ENCODE data around the gene SECTM1. TPM values are rescaled to one million over a fixed set of nuclear protein-coding genes. Genes with fewer than 3 reads are reported as not detected.
A peak's percentile ranks its signal among the peaks of the same experiment; 100 is the strongest.
"Not testable (repeated sequence)": the region's sequence is repeated elsewhere in the genome, so short reads cannot be mapped to it uniquely, and the experiment has no call there.

SECTM1 gene
- total and polyA plus RNA-seq, 5 donors = 2.5 to 5.7 (median 3.2) TPM

- intact Hi-C loops (cut with DNase I) = no loop called here
Measured at GRCh38 chr17:82375359-82376041, 41.9 kb upstream of the SECTM1 start.

GRCh38 chr17:82374626-82375331 is 41.2 kb upstream of the SECTM1 start:
- DNase-seq (peak in 1 of 3 donors; percentile 58), ATAC-seq (no peak)
- Histone ChIP-seq H3K27me3 (ENCODE audit: control insufficient read depth, insufficient read depth) (no peaks in the 10 kb centered on the region), H3K9me3 (ENCODE audit: control insufficient read depth, low read length) (no peaks in the 10 kb centered on the region), H3K27ac (ENCODE audit: low read length) (no peak overlapping the region), H3K4me1 (ENCODE audit: control insufficient read depth, insufficient read depth, low read length) (no peaks in the 10 kb centered on the region), H3K4me3 (ENCODE audit: low read length) (no peak overlapping the region)
- intact Hi-C loops (cut with DNase I) = no loop called here
- WGBS = 50% methylated on average over 79 of the region's 79 CpGs

More at GRCh38 chr17:82375359-82376041, 41.9 kb upstream of the SECTM1 start:
- 61% methylated on average over 46 of the region's 46 CpGs for whole genome bisulfite sequencing
- ATAC-seq = no peak
- Histone ChIP-seq H3K27me3 (ENCODE audit: control insufficient read depth, insufficient read depth) (no peaks in the 10 kb centered on the region), H3K4me3 (ENCODE audit: low read length) (no peak overlapping the region), H3K9me3 (ENCODE audit: control insufficient read depth, low read length) (no peaks in the 10 kb centered on the region), H3K4me1 (ENCODE audit: control insufficient read depth, insufficient read depth, low read length) (no peaks in the 10 kb centered on the region), H3K27ac (ENCODE audit: low read length) (no peak overlapping the region)
- DNase-seq = peak in 2 of 3 donors; percentile 47 to 51

- no peaks in the 10 kb centered on the region for H3K27me3 ChIP-seq (ENCODE audit: control insufficient read depth, insufficient read depth)
- H3K4me3 ChIP-seq (ENCODE audit: low read length) = no peak overlapping the region
- H3K9me3 ChIP-seq (ENCODE audit: control insufficient read depth, low read length) = no peaks in the 10 kb centered on the region
- WGBS = 80% methylated on average over 37 of the region's 37 CpGs
- peak in 1 of 2 donors; percentile 42 for ATAC-seq
- intact Hi-C loops (cut with DNase I) = no loop called here
- peak in 1 of 3 donors; percentile 74 for DNase-seq
- H3K4me1 ChIP-seq (ENCODE audit: control insufficient read depth, insufficient read depth, low read length) = no peaks in the 10 kb centered on the region
- no peak overlapping the region for H3K27ac ChIP-seq (ENCODE audit: low read length)
Measured at GRCh38 chr17:82373731-82374625, 40.4 kb upstream of the SECTM1 start.

- not testable (repeated sequence) for ATAC-seq
Measured at GRCh38 chr17:82373072-82373452, 39.5 kb upstream of the SECTM1 start.

GRCh38 chr17:82372249-82373071 is 38.9 kb upstream of the SECTM1 start:
- no peak overlapping the region for H3K27ac ChIP-seq (ENCODE audit: low read length)
- no peaks in the 10 kb centered on the region for H3K27me3 ChIP-seq (ENCODE audit: control insufficient read depth, insufficient read depth)
- intact Hi-C loops (cut with DNase I) = no loop called here
- 16% methylated on average over 41 of the region's 41 CpGs for WGBS
- DNase-seq (peak in 2 of 3 donors; percentile 63 to 75), ATAC-seq (peak; percentile 38 to 41)
- no peaks in the 10 kb centered on the region for H3K9me3 ChIP-seq (ENCODE audit: control insufficient read depth, low read length)
- H3K4me1 ChIP-seq (ENCODE audit: control insufficient read depth, insufficient read depth, low read length) = no peaks in the 10 kb centered on the region
- H3K4me3 ChIP-seq (ENCODE audit: low read length) = peak overlapping the region; percentile 49

More at GRCh38 chr17:82373072-82373452, 39.5 kb upstream of the SECTM1 start:
- H3K27me3 ChIP-seq (ENCODE audit: control insufficient read depth, insufficient read depth); H3K4me3 ChIP-seq (ENCODE audit: low read length); intact Hi-C loops (cut with DNase I); H3K4me1 ChIP-seq (ENCODE audit: control insufficient read depth, insufficient read depth, low read length); H3K27ac ChIP-seq (ENCODE audit: low read length); H3K9me3 ChIP-seq (ENCODE audit: control insufficient read depth, low read length): not testable (repeated sequence)
- DNase-seq = peak in 1 of 3 donors; percentile 7
- WGBS = 77% methylated on average over 10 of the region's 10 CpGs

- Histone ChIP-seq H3K4me1 (ENCODE audit: control insufficient read depth, insufficient read depth, low read length) (no peaks in the 10 kb centered on the region), H3K4me3 (ENCODE audit: low read length) (peak within 1 kb of the TSS; percentile 49), H3K27ac (ENCODE audit: low read length) (no peak within 1 kb of the TSS), H3K9me3 (ENCODE audit: control insufficient read depth, low read length) (no peaks in the 10 kb centered on the region), H3K27me3 (ENCODE audit: control insufficient read depth, insufficient read depth) (no peaks in the 10 kb centered on the region)
- peak in 2 of 3 donors; percentile 43 to 66 for DNase-seq
- 5% methylated on average over 109 of the region's 109 CpGs for WGBS
- ATAC-seq = peak in 1 of 2 donors; percentile 7
- intact Hi-C loops (cut with DNase I) = no loop called here
Measured at GRCh38 chr17:82371333-82372248, 38.0 kb upstream of the SECTM1 start, which contains the start of gene UTS2R. UTS2R (plus strand) TSS chr17:82371765; CDS start chr17:82374325, 2,560 bp downstream.

GRCh38 chr17:82370471-82371332 is 37.1 kb upstream of the SECTM1 start:
- intact Hi-C loops (cut with DNase I) = no loop called here
- no peaks in the 10 kb centered on the region for H3K4me1 ChIP-seq (ENCODE audit: control insufficient read depth, insufficient read depth, low read length)
- H3K27me3 ChIP-seq (ENCODE audit: control insufficient read depth, insufficient read depth) = no peaks in the 10 kb centered on the region
- ATAC-seq (no peak), DNase-seq (peak in 2 of 3 donors; percentile 29 to 35)
- H3K9me3 ChIP-seq (ENCODE audit: control insufficient read depth, low read length) = no peaks in the 10 kb centered on the region
- 38% methylated on average over 38 of the region's 38 CpGs for WGBS
- H3K27ac ChIP-seq (ENCODE audit: low read length) = no peak overlapping the region
- H3K4me3 ChIP-seq (ENCODE audit: low read length) = peak overlapping the region; percentile 34

- DNase-seq (no peak), ATAC-seq (no peak)
- no peaks in the 10 kb centered on the region for H3K27me3 ChIP-seq (ENCODE audit: control insufficient read depth, insufficient read depth)
Measured at GRCh38 chr17:82369211-82369610, 35.6 kb upstream of the SECTM1 start.

More at GRCh38 chr17:82369211-82369610, 35.6 kb upstream of the SECTM1 start:
- no peaks in the 10 kb centered on the region for H3K9me3 ChIP-seq (ENCODE audit: control insufficient read depth, low read length)
- no peaks in the 10 kb centered on the region for H3K4me1 ChIP-seq (ENCODE audit: control insufficient read depth, insufficient read depth, low read length)
- no peak overlapping the region for H3K27ac ChIP-seq (ENCODE audit: low read length)
- intact Hi-C loops (cut with DNase I) = no loop called here
- no peak overlapping the region for H3K4me3 ChIP-seq (ENCODE audit: low read length)
- 93% methylated on average over 6 of the region's 7 CpGs for WGBS
